Testis (tissue), 3 donors: ENCODE data around the gene ZSCAN5A. TPM values are rescaled to one million over a fixed set of nuclear protein-coding genes. Genes with fewer than 3 reads are reported as not detected.

Experiments used
- DNase-seq: peaks from one replicate; pipeline ENCODE4 v3.0.0-alpha.2; 2019
- H3K27ac ChIP-seq, 2 donors: fragments of 200-600 bp; sonication (generic); one replicate each; pipeline ENCODE4 v1.5.1; 2019
- H3K27me3 ChIP-seq: fragments of 200-600 bp; sonication (generic); one replicate; pipeline ENCODE4 v1.5.1; 2019
- H3K36me3 ChIP-seq: fragments of 200-600 bp; sonication (generic); one replicate; pipeline ENCODE4 v1.5.1; 2017; ENCODE audit warnings: low read depth; ENCODE audit errors: missing control alignments
- H3K4me1 ChIP-seq: fragments of 200-600 bp; sonication (generic); one replicate; pipeline ENCODE4 v1.5.1; 2019
- H3K4me3 ChIP-seq, 2 donors: fragments of 200-600 bp; sonication (generic); one replicate each; pipeline ENCODE4 v1.5.1; 2017 to 2019
- H3K9me3 ChIP-seq: fragments of 200-600 bp; sonication (generic); one replicate; pipeline ENCODE4 v1.5.1; 2017
- CTCF ChIP-seq, 3 experiments: fragments of 450-650 bp in 2 of 3; fragments of 200-600 bp in 1 of 3; sonication (generic) in 1 of 3; IDR thresholded peaks; one replicate each; pipeline ENCODE4 v1.5.1; 2016 to 2019; ENCODE audit warnings: antibody characterized with exemption in 3 of 3, mild to moderate bottlenecking in 2 of 3, moderate library complexity in 1 of 3
- POLR2A ChIP-seq: fragments of 450-650 bp; IDR thresholded peaks from one replicate; pipeline ENCODE4 v1.6.1; 2017; ENCODE audit warnings: antibody characterized with exemption, mild to moderate bottlenecking, moderate library complexity
- WGBS, 2 donors: methylation state at CpG; one replicate each; pipeline ENCODE4 v1.1.5; 2018; 5-methylcytosine and 5-hydroxymethylcytosine counted together
- intact Hi-C: fragments of 100-400 bp; cut with DNase I; formaldehyde crosslinking; loops from one replicate; pipeline ENCODE4 v1.15.1; 2023; ENCODE audit warnings: low total_unique reads
- polyA plus RNA-seq: library from polyadenylated mRNA; stranded (reverse); fragments of 350-450 nt; fragmentation: Illumina TruSeq; extraction: RNeasy Lipid Tissue Mini Kit (QIAGEN cat#74804); gene quantifications from one replicate; pipeline ENCODE4 v1.2.3, GENCODE V29; 2014; ENCODE audit warnings: low read depth, low replicate concordance; ENCODE audit not compliant: insufficient read depth
- total RNA-seq, 2 donors: library from RNA; depleted of rRNA; stranded (reverse); fragments of >200 nt; gene quantifications; one replicate each; pipeline ENCODE4 v1.2.3, GENCODE V29; 2016

The ZSCAN5A gene
- total and polyA plus RNA-seq, 3 donors from 2014 or later, result 39.8 to 55.3 (median 50.6) TPM

DNA sequence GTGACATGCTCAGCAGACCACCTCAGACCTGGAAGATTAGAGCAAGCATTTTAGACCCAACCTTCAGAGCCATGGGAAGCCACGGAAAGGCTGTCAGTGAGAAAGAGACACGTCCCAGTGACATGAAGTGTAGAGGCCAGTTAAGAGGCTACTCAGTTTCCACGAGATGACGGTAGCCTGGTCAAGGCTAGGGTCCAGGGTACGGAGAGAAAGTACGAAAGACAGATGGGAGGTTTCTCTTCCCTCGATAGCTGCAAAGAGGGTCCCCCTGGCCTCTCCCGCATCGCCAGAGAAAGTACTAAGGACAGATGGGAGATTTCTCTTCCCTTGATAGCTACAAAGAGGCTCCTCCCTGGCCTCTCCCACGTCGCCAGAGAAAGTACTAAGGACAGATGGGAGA, 8.6 kb downstream of the ZSCAN5A start:
- intact Hi-C loops, result no loop called here
- peak overlapping the region; percentile 44 to 62 for H3K27ac ChIP-seq

GRCh38 chr19:56304243-56304642, 10.4 kb downstream of the ZSCAN5A start:
- intact Hi-C loops, result no loop called here
- no peak for DNase-seq
- 86 to 90% methylated on average over 9 of the region's 9 CpGs for WGBS, 2 donors

More for the DNA sequence above, 8.6 kb downstream of the ZSCAN5A start:
- no peak overlapping the region for H3K4me3 ChIP-seq
- no peaks in the 10 kb centered on the region for H3K27me3 ChIP-seq
- DNase-seq, result no peak
- H3K9me3 ChIP-seq, result no peaks in the 10 kb centered on the region
- H3K36me3 ChIP-seq, result no peaks in the 10 kb centered on the region
- peaks cover 13% of the 10 kb centered on the region for H3K4me1 ChIP-seq
- TF ChIP-seq POLR2A (no peak), CTCF (IDR thresholded peaks at IDR 0.05) (no peak)
- 33 to 58% methylated on average over 9 of the region's 11 CpGs for WGBS, 2 donors

GRCh38 chr19:56301886-56302620, 12.6 kb downstream of the ZSCAN5A start:
- Histone ChIP-seq H3K9me3 (no peaks in the 10 kb centered on the region), H3K27me3 (no peaks in the 10 kb centered on the region), H3K4me1 (peaks cover 7% of the 10 kb centered on the region), H3K36me3 (no peaks in the 10 kb centered on the region), H3K27ac (no peak overlapping the region), H3K4me3 (no peak overlapping the region)
- intact Hi-C loops, result no loop called here
- 67 to 84% methylated on average over 9 of the region's 9 CpGs for WGBS, 2 donors
- TF ChIP-seq CTCF (IDR thresholded peaks at IDR 0.05) (no peak), POLR2A (no peak)
- DNase-seq, result no peak

More at GRCh38 chr19:56304243-56304642, 10.4 kb downstream of the ZSCAN5A start:
- H3K27me3 ChIP-seq, result no peaks in the 10 kb centered on the region
- H3K4me1 ChIP-seq, result peaks cover 13% of the 10 kb centered on the region
- TF ChIP-seq CTCF (IDR thresholded peaks at IDR 0.05) (no peak), POLR2A (no peak)
- H3K9me3 ChIP-seq, result no peaks in the 10 kb centered on the region
- no peak overlapping the region for H3K4me3 ChIP-seq
- no peak overlapping the region for H3K27ac ChIP-seq
- H3K36me3 ChIP-seq, result no peaks in the 10 kb centered on the region

GRCh38 chr19:56301155-56301554, 13.5 kb downstream of the ZSCAN5A start:
- no peak for DNase-seq
- H3K4me3 ChIP-seq, result no peak overlapping the region
- no peaks in the 10 kb centered on the region for H3K27me3 ChIP-seq
- intact Hi-C loops, result no loop called here
- whole genome bisulfite sequencing, 2 donors, result 62 to 71% methylated on average over 5 of the region's 5 CpGs
- H3K36me3 ChIP-seq, result no peaks in the 10 kb centered on the region
- TF ChIP-seq CTCF (IDR thresholded peaks at IDR 0.05) (peak in 1 of 3 experiments; percentile 12), POLR2A (no peak)
- no peak overlapping the region for H3K27ac ChIP-seq
- no peaks in the 10 kb centered on the region for H3K9me3 ChIP-seq
- peaks cover 7% of the 10 kb centered on the region for H3K4me1 ChIP-seq

- 44 to 54% methylated on average over 3 of the region's 3 CpGs for WGBS, 2 donors
- no peaks in the 10 kb centered on the region for H3K9me3 ChIP-seq
- no peak for DNase-seq
- H3K4me3 ChIP-seq, result no peak overlapping the region
- H3K36me3 ChIP-seq, result no peaks in the 10 kb centered on the region
- intact Hi-C loops, result no loop called here
- H3K27ac ChIP-seq, result no peak overlapping the region
- no peak for TF ChIP-seq CTCF (IDR thresholded peaks at IDR 0.05)
- no peaks in the 10 kb centered on the region for H3K27me3 ChIP-seq
- no peaks in the 10 kb centered on the region for H3K4me1 ChIP-seq
These were observed 15.0 kb downstream of the ZSCAN5A start for GRCh38 chr19:56299688-56300087.
